GM12864 (cell line): Measurements from ENCODE around the gene BICDL1.
"Not testable (repeated sequence)": the region's sequence is repeated elsewhere in the genome, so short reads cannot be mapped to it uniquely, and the experiment has no call there.

Experiments used
- DNase-seq: peaks from one replicate; pipeline ENCODE4 v3.0.0-alpha.2; 2011; ENCODE audit warnings: low read depth
- H3K4me3 ChIP-seq: 2 replicates; pipeline ENCODE4 v1.5.1; 2011; ENCODE audit warnings: mild to moderate bottlenecking, low read depth, low read length, control low read depth
- CTCF ChIP-seq: IDR thresholded peaks from 2 replicates; pipeline ENCODE4 v1.5.1; 2011; ENCODE audit warnings: low read depth, mild to moderate bottlenecking, moderate library complexity, low read length, control low read depth, inconsistent platforms; ENCODE audit errors: missing control alignments

Gene BICDL1

GRCh38 chr12:119957135-119957534, 31.9 kb upstream of the BICDL1 start:
- no peak for DNase-seq

DNA sequence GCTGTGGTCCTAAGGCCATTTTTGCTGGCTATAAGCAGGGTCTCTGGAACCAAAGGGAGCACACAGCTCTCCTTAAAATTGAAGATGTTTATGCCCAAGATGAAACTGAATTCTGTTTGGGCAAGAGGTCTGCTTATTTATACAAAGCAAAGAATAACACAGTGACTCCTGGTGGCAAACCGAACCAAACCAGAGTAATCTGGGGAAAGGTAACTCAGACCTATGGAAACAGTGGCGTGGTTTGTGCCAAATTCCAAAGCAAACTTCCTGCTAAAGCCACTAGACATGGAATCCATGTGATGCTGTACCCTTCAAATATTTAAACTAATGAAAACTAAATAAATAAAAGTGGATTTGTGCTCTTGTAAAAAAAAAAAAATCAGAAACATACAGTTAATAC, 29.6 kb upstream of the BICDL1 start:
- no peak for TF ChIP-seq CTCF

More at GRCh38 chr12:119957135-119957534, 31.9 kb upstream of the BICDL1 start:
- no peak for TF ChIP-seq CTCF
- H3K4me3 ChIP-seq: no peak overlapping the region

DNA sequence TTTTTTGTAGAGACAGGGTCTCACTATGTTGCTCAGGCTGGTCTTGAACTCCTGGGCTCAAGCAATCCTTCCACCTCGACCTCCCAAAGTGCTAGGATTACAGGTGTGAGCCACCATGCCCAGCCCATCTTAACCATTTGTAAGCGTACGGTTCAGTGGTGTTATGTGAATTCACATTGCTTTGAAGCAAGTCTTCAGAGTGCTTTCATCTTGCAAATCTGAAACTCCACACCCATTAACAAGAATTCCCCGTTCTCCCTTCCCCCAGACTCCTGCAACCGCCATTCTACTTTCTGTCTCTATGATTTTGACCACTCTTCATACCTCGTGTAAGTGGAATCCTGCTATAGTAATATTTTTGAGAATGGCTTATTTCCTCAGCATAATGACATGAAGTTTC, 24.9 kb upstream of the BICDL1 start:
- DNase-seq: no peak
- no peak overlapping the region for H3K4me3 ChIP-seq
- no peak for TF ChIP-seq CTCF

More for the DNA sequence above, 29.6 kb upstream of the BICDL1 start:
- H3K4me3 ChIP-seq: no peak overlapping the region
- no peak for DNase-seq

GRCh38 chr12:119964929-119965328, 24.1 kb upstream of the BICDL1 start:
- no peak for TF ChIP-seq CTCF
- H3K4me3 ChIP-seq: no peak overlapping the region
- no peak for DNase-seq

DNA sequence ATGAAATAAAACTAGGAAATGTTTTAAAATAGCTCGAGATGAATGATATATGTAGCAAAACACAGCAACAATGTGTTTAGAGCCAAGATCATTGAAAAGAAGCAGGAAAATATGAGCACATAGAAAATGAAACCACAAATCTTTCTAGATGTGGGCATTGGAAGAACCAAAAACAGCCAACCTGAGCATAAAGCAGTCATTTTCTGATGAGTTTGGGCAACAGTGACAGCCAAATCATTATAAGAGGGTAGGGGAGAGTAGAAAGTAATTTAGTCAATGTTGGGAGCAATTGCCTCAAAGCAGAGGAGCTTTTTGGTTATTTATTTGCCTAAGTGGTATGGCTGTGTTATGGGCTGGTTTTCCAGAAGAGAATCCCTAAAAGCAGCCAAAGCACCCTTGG, 8.8 kb upstream of the BICDL1 start:
- no peak overlapping the region for H3K4me3 ChIP-seq
- DNase-seq: no peak
- no peak for TF ChIP-seq CTCF

GRCh38 chr12:119980702-119981101, 8.3 kb upstream of the BICDL1 start:
- DNase-seq, H3K4me3 ChIP-seq: not testable (repeated sequence)

DNA sequence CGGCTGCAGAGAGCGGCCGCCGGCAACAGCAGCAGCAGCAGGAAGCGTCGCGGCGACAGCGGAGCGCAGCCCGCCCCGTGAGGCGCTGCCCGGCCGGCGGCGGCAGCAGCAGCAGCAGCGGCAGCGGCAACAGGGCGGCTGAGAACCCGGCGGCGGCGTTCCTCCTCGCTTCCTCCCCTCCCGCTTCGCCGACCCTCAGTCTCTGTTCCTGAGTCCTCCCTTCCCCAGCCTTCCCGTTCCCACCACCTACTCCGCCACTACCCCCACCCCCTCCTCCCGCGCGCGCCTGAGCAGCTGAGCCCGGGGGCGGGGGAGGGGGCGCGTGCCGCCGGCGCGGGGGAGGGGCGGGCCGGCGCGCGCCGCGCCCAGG, 310 bp downstream of the BICDL1 start:
- peak overlapping the region; percentile 80 for H3K4me3 ChIP-seq
- DNase-seq: no peak
- no peak for TF ChIP-seq CTCF
